GM12875 (cell line): ENCODE results near the gene TARS1.

Source experiments
- H3K4me3 ChIP-seq: one replicate; pipeline ENCODE4 v1.5.1; 2011; ENCODE audit warnings: low read depth, low read length, control low read depth
- TF ChIP-seq, protein P1 (sequence below): IDR thresholded peaks from 2 replicates; pipeline ENCODE4 v1.5.1; 2011; ENCODE audit warnings: low read depth, mild to moderate bottlenecking, control low read depth, inconsistent platforms, low read length, moderate library complexity, borderline replicate concordance; ENCODE audit not compliant: insufficient read depth

Gene TARS1

DNA sequence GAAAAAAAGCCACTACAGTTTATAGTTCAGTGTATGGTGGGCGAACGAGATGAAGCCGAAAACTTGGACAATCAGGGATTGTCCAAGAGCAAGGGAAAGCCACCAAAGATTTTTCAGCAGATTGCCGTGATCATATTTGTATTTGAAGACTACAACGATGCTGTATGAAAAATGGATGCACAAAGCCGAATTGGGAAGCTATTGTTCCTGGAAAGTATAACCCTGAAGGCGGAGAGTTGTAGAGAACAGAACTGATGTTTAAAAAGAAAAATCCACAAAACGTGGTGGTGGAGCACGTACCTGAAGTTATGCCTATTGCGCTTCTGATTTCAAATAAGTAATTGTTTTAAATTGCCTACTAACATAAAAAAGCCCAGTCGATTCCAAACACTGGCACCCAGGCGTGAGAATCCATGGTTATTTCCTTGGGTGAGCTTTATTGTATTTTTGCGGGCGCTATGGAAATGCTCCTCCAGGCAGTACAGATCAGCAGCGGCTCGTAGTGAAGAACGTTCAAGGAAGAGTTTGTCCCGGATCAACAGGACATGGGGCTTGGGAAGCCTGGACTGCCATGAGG, 772 bp upstream of the TARS1 start:
- TF ChIP-seq, protein P1, sequence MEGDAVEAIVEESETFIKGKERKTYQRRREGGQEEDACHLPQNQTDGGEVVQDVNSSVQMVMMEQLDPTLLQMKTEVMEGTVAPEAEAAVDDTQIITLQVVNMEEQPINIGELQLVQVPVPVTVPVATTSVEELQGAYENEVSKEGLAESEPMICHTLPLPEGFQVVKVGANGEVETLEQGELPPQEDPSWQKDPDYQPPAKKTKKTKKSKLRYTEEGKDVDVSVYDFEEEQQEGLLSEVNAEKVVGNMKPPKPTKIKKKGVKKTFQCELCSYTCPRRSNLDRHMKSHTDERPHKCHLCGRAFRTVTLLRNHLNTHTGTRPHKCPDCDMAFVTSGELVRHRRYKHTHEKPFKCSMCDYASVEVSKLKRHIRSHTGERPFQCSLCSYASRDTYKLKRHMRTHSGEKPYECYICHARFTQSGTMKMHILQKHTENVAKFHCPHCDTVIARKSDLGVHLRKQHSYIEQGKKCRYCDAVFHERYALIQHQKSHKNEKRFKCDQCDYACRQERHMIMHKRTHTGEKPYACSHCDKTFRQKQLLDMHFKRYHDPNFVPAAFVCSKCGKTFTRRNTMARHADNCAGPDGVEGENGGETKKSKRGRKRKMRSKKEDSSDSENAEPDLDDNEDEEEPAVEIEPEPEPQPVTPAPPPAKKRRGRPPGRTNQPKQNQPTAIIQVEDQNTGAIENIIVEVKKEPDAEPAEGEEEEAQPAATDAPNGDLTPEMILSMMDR: no peak
- H3K4me3 ChIP-seq: peak overlapping the region; percentile 62

GRCh38 chr5:33441241-33442177, 744 bp downstream of the TARS1 start:
- H3K4me3 ChIP-seq: peak overlapping the region; percentile 62
- TF ChIP-seq, protein P1: no peak

DNA sequence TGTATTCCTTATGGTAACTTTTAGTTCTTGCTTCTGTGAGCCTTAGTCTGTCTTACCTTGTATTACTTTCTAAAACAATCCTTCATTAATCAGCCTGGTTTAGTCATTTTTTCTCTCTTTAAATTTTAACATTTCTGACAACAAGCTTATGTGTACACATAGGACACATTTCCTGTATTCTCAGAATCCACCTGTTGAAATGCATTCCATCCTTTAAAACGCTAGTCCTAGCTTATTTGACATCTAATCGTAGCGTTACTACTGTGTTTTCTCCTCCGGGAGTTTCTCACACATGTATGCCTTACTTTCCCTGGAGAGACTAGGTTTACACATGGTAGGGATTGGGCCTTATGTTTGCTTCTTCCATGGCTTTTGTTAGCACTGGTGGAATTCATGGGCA, 3.8 kb downstream of the TARS1 start:
- no peak overlapping the region for H3K4me3 ChIP-seq
- TF ChIP-seq, protein P1: no peak

GRCh38 chr5:33445798-33446197, 5.0 kb downstream of the TARS1 start:
- TF ChIP-seq, protein P1: no peak
- no peak overlapping the region for H3K4me3 ChIP-seq

DNA sequence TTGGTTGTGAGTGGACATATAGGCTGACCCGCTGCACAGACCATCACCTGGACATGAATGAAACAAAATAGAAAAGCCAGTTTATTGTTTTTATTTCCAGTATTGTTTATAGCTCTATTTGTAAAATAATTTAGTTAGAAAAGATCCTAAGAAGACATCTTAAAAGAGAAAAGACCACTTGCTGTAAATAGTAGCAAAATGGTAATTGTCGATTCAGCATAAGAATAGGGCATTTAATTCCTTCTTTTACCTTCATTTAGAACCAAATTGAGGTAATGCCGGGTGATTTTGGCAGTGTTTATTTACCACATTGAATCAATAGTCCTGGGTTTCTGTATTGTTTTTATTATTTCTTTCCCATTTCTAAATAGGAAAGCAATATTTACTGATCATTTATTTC, 7.4 kb downstream of the TARS1 start:
- H3K4me3 ChIP-seq: no peak overlapping the region
- TF ChIP-seq, protein P1: no peak

DNA sequence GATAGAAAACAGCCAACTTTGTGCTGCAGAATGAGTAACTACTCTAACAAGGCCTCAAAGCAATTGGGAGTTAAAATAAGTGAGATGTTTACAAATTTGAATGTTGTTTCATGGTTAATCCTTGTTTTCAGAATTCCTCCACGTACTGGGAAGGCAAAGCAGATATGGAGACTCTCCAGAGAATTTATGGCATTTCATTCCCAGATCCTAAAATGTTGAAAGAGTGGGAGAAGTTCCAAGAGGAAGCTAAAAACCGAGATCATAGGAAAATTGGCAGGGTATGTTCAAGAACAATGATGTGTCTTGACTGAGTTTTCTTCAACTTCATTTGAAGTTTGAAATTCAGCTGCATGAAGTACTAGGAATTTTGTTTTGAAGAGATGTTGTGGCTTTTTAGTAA, 16.4 kb downstream of the TARS1 start:
- H3K4me3 ChIP-seq: no peak overlapping the region
- TF ChIP-seq, protein P1: no peak

- no peak overlapping the region for H3K4me3 ChIP-seq
- TF ChIP-seq, protein P1: no peak
Observed at GRCh38 chr5:33457817-33458216, 17.1 kb downstream of the TARS1 start.
